T47D (cell line): ENCODE results near the gene TSGA10IP.

Experiments used
- DNase-seq, 2 experiments: peaks; one replicate each; pipeline versions ENCODE4 v3.0.0 to v3.0.0-alpha.2; 2011 to 2012; ENCODE audit warnings: low read depth in 1 of 2, low spot score in 1 of 2
- JUND ChIP-seq: IDR thresholded peaks from 2 replicates; pipeline ENCODE4 v1.6.1; 2012; ENCODE audit warnings: low read depth
- in situ Hi-C: cut with HindIII; loops from 2 replicates; pipeline ENCODE4 v1.10.0; 2016; ENCODE audit warnings: low sequenced_read_pairs, low pct_unique_long_range_greater_than_20kb

The TSGA10IP gene

DNA sequence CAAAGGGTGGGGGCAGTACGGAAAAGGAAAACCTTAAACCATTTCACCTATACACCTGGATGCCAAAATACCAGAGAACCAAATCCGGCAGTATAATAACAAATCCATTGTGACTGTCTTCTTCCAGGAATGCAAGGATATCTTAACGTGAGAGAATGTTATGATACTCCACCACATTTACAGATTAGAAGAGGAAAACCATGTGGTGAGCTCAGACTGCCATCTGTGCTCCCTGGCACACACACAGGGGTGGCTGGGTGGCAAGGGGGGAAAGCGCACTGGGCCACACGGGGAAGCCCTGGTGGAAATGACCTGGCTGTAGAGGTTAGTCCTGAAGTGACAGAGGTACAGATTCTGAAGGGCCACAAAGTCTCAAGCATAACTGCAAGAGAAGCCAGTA is 46.8 kb downstream of the TSGA10IP start:
- DNase-seq: no peak
- TF ChIP-seq JUND: no peak
- in situ Hi-C loops: no loop called here

DNA sequence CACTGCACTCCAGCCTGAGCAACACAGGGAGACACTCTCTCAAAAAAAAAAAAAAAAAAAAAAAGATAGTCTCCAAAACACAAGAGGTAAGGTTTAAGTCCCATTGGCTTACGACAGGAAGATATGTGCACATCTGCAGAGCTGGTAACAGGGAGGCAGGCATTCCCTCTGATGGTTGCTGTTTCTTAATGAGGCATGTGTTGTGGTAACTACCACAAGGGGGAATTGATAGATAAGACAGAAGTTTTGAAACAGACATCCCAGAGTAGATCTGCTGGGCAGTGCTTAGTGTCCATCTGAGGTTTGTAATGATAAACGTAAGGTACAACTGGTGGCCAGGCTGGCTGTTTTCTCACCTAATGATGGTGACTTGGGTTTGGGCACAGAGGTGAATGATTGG is 52.0 kb downstream of the TSGA10IP start:
- no peak for TF ChIP-seq JUND
- in situ Hi-C loops: no loop called here

DNA sequence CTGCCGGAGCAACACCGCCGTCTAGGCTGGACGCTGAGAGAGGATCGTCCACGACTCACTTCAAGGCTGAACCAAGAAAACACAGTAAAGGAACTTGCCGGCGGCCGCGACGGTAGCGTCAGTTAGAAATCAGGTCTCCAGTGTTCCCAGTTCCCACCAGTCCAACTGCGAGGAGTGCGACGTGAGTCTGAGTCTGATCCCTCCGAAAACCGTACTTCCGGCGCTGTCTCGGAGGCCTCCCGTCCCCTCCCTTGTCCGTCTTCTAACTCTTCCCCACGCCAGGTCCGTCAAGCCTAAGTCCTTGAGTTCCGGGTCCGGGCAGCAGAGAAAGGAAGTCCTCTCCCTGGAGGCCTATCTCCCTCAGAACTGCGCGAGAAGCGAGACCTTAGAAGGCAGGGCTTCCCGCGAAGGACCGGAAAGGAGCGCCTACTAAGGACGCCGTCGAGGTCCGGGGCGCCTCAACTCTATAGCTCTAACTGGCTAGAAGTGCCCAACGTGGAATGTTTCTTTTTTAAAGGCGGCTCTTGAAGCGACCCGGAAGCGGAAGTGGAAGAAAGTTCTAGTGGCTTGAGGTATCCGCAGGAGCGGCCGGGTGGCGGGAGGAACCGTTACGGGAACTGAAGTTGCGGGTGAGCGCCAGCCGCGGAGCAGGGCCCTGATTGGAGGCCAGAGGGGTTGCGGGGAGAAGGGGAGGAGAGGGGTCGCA is 56.8 kb downstream of the TSGA10IP start, which contains the start of the genes BANF1 and EIF1AD:
Gene BANF1, plus strand, starts transcription at position 562 of the 706 bp plus-strand sequence. CDS start 748 bp downstream, outside the sequence.
Gene EIF1AD, minus strand, starts transcription at position 216 of the 706 bp plus-strand sequence. CDS start 1,768 bp downstream, outside the sequence.
- in situ Hi-C loops: no loop called here
- TF ChIP-seq JUND: no peak
- peak; percentile 85 to 99 for DNase-seq

More for the DNA sequence above, 52.0 kb downstream of the TSGA10IP start:
- no peak for DNase-seq

GRCh38 chr11:66002648-66003225 is 57.5 kb downstream of the TSGA10IP start:
- peak; percentile 77 to 91 for DNase-seq
- in situ Hi-C loops: no loop called here
- no peak for TF ChIP-seq JUND

DNA sequence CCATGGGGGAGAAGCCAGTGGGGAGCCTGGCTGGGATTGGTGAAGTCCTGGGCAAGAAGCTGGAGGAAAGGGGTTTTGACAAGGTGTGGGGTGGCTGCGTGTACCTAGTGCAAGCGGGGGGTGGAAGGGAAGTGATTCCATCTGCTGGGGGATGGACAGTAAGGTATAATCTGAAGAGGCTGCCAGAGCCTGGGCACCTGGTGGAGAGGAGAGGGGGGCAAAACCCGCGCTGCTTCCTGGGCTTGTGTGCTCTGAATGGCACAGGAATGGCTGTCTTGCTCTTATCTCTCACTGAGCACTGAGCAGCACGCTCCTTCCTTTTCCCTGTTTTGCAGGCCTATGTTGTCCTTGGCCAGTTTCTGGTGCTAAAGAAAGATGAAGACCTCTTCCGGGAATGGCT is 58.0 kb downstream of the TSGA10IP start:
- no peak for TF ChIP-seq JUND
- in situ Hi-C loops: no loop called here
- DNase-seq: no peak

- TF ChIP-seq JUND: no peak
- in situ Hi-C loops: no loop called here
- DNase-seq: no peak
Observed at GRCh38 chr11:66004186-66004585, 58.9 kb downstream of the TSGA10IP start.

GRCh38 chr11:66006134-66006890 is 61.0 kb downstream of the TSGA10IP start:
- in situ Hi-C loops: no loop called here
- DNase-seq: no peak
- TF ChIP-seq JUND: no peak

GRCh38 chr11:66006891-66007176 is 61.6 kb downstream of the TSGA10IP start:
- DNase-seq: no peak
- no peak for TF ChIP-seq JUND
- in situ Hi-C loops: no loop called here

- no peak for DNase-seq
- TF ChIP-seq JUND: no peak
- in situ Hi-C loops: no loop called here
Observed at GRCh38 chr11:66007201-66007634, 61.9 kb downstream of the TSGA10IP start.

DNA sequence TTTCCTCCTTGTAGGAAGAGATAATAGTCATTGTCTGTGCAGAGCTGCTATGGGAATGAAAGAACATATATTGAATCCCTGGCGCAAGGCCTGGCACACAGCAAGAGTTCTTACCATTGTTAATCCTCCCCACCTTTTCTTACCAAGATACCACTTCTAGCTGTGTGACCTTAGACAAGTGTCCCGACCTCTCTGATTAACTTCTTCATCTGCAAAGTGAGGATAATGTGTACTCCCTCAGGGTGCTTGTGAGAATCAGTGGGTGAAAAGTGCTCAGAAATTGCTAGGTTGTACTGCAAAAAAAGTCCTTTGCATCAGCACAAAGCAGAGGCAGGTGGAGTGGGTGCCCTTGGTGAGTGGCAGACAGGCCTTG is 62.8 kb downstream of the TSGA10IP start:
- in situ Hi-C loops: no loop called here
- TF ChIP-seq JUND: no peak
- DNase-seq: no peak

DNA sequence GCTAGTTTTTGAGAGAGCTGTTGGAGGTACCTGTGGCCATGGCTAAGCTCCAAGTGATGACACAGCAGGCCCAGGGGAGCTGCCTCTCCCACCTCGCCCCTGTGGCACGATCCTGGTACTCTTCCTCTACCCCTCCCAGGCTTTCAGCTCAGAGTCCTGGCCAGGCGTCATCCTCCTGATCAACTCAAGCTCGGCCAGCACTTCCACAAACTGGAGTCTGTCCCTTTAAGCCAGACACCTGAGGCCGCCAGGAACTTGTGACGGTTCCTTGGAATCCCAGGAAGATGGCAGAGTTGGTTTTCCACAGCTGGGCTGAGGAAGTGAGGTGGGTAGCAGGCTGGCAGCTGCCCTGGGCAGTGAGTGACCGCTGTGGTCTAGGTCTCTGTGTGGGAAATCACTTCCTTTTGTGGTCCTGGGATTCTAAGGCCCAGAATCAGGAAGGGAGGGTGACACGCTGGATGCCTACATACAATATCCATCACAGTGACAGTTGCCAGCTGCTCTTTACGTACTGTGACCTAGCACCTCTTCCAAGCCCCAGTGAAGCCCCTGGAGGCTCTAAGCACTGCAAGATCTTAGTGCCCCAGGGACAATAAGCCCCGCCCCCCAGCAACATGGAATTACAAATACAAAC is 63.3 kb downstream of the TSGA10IP start:
- in situ Hi-C loops: no loop called here
- TF ChIP-seq JUND: no peak
- DNase-seq: peak; percentile 67 to 72
